Measurements from ENCODE around the gene RFTN2.
"Not testable (repeated sequence)": the region's sequence is repeated elsewhere in the genome, so short reads cannot be mapped to it uniquely, and the experiment has no call there.

The RFTN2 gene

GRCh38 chr2:197558393-197558792 is 117.0 kb downstream of the RFTN2 start:
- ATAC-seq = no peak

GRCh38 chr2:197556456-197556855 is 118.9 kb downstream of the RFTN2 start:
- TF ChIP-seq ZNF565 (CRISPR knock-in tag; conservative IDR thresholded peaks at IDR 0.05; ENCODE audit: low read depth) (no peak), TCF4 (CRISPR knock-in tag; IDR thresholded peaks at IDR 0.05; ENCODE audit: borderline replicate concordance) (no peak), TOX (CRISPR knock-in tag; IDR thresholded peaks at IDR 0.05; ENCODE audit: borderline replicate concordance) (no peak), ESRRG (CRISPR knock-in tag; IDR thresholded peaks at IDR 0.05) (no peak), POU6F1 (CRISPR knock-in tag; IDR thresholded peaks at IDR 0.05; ENCODE audit: borderline replicate concordance, low read depth) (no peak), GLIS3 (CRISPR knock-in tag; IDR thresholded peaks at IDR 0.05) (no peak), CSDC2 (CRISPR knock-in tag; IDR thresholded peaks at IDR 0.05) (no peak), ZFP30 (CRISPR knock-in tag; IDR thresholded peaks at IDR 0.05) (no peak)
- no peak for ATAC-seq

More at GRCh38 chr2:197558393-197558792, 117.0 kb downstream of the RFTN2 start:
- TF ChIP-seq PPARA (CRISPR knock-in tag; IDR thresholded peaks at IDR 0.05; ENCODE audit: borderline replicate concordance) = no peak
- TF ChIP-seq ZFP3 (CRISPR knock-in tag; IDR thresholded peaks at IDR 0.05) = no peak
- TF ChIP-seq ISL1 (CRISPR knock-in tag; IDR thresholded peaks at IDR 0.05) = no peak
- no peak for TF ChIP-seq BACH2 (CRISPR knock-in tag; IDR thresholded peaks at IDR 0.05; ENCODE audit: borderline replicate concordance)
- TF ChIP-seq RARB (CRISPR knock-in tag; IDR thresholded peaks at IDR 0.05) = no peak
- TF ChIP-seq OSR1 (CRISPR knock-in tag; IDR thresholded peaks at IDR 0.05) = no peak
- no peak for TF ChIP-seq CREB5 (CRISPR knock-in tag; IDR thresholded peaks at IDR 0.05; ENCODE audit: low read depth)
- TF ChIP-seq TOX (CRISPR knock-in tag; IDR thresholded peaks at IDR 0.05; ENCODE audit: borderline replicate concordance) = no peak
- TF ChIP-seq CSRNP3 (CRISPR knock-in tag; IDR thresholded peaks at IDR 0.05) = no peak
- no peak for TF ChIP-seq ZC3H10 (CRISPR knock-in tag; IDR thresholded peaks at IDR 0.05)
- no peak for TF ChIP-seq ESRRG (CRISPR knock-in tag; IDR thresholded peaks at IDR 0.05)
- TF ChIP-seq ZNF565 (CRISPR knock-in tag; conservative IDR thresholded peaks at IDR 0.05; ENCODE audit: low read depth) = no peak
- TF ChIP-seq POU6F1 (CRISPR knock-in tag; IDR thresholded peaks at IDR 0.05; ENCODE audit: borderline replicate concordance, low read depth) = no peak
- no peak for TF ChIP-seq SNAI2 (CRISPR knock-in tag; IDR thresholded peaks at IDR 0.05)
- TF ChIP-seq ZNF8 (CRISPR knock-in tag; IDR thresholded peaks at IDR 0.05) = no peak
- TF ChIP-seq ZNF70 (CRISPR knock-in tag; IDR thresholded peaks at IDR 0.05) = no peak
- TF ChIP-seq ZFP30 (CRISPR knock-in tag; IDR thresholded peaks at IDR 0.05) = no peak

GRCh38 chr2:197555467-197555866 is 119.9 kb downstream of the RFTN2 start:
- TF ChIP-seq BACH2 (CRISPR knock-in tag; IDR thresholded peaks at IDR 0.05; ENCODE audit: borderline replicate concordance) (no peak), ZFP3 (CRISPR knock-in tag; IDR thresholded peaks at IDR 0.05) (no peak), ESRRG (CRISPR knock-in tag; IDR thresholded peaks at IDR 0.05) (no peak), GLIS3 (CRISPR knock-in tag; IDR thresholded peaks at IDR 0.05) (no peak), ISL1 (CRISPR knock-in tag; IDR thresholded peaks at IDR 0.05) (no peak), ZNF565 (CRISPR knock-in tag; conservative IDR thresholded peaks at IDR 0.05; ENCODE audit: low read depth) (no peak), PATZ1 (CRISPR knock-in tag; IDR thresholded peaks at IDR 0.05; ENCODE audit: borderline replicate concordance) (no peak), TOX (CRISPR knock-in tag; IDR thresholded peaks at IDR 0.05; ENCODE audit: borderline replicate concordance) (no peak), CREB5 (CRISPR knock-in tag; IDR thresholded peaks at IDR 0.05; ENCODE audit: low read depth) (no peak), PPARA (CRISPR knock-in tag; IDR thresholded peaks at IDR 0.05; ENCODE audit: borderline replicate concordance) (no peak), SNAI2 (CRISPR knock-in tag; IDR thresholded peaks at IDR 0.05) (no peak), RARB (CRISPR knock-in tag; IDR thresholded peaks at IDR 0.05) (no peak), ZNF8 (CRISPR knock-in tag; IDR thresholded peaks at IDR 0.05) (no peak), ARNTL (CRISPR knock-in tag; IDR thresholded peaks at IDR 0.05; ENCODE audit: borderline replicate concordance, low read depth) (no peak)

GRCh38 chr2:197551260-197551659 is 124.1 kb downstream of the RFTN2 start:
- ATAC-seq = not testable (repeated sequence)

More at GRCh38 chr2:197555467-197555866, 119.9 kb downstream of the RFTN2 start:
- ATAC-seq = no peak

All from SK-N-SH treated with all-trans-retinoic acid at 6 μM for 48 hours (cell line).